GM18517 (cell line): ENCODE measurements around the gene MCOLN1.

ENCODE experiments used
- ATAC-seq: cut with Tn5 transposase; IDR thresholded peaks from one replicate; pipeline ENCODE4 v1.9.1; 2021; ENCODE audit warnings: mild to moderate bottlenecking, moderate library complexity; ENCODE audit not compliant: unreplicated experiment

MCOLN1 gene

GRCh38 chr19:7540761-7541474 is 18.5 kb downstream of the MCOLN1 start:
- no peak for ATAC-seq

GRCh38 chr19:7541475-7541824 is 19.0 kb downstream of the MCOLN1 start:
- no peak for ATAC-seq

GRCh38 chr19:7541828-7542443 is 19.5 kb downstream of the MCOLN1 start:
- ATAC-seq, result no peak

- ATAC-seq, result no peak
These were observed 20.3 kb downstream of the MCOLN1 start for GRCh38 chr19:7542556-7543348.

GRCh38 chr19:7544626-7545025 is 22.2 kb downstream of the MCOLN1 start:
- no peak for ATAC-seq

- no peak for ATAC-seq
These were observed 22.9 kb downstream of the MCOLN1 start for GRCh38 chr19:7545300-7545699.

GRCh38 chr19:7545904-7546303 is 23.5 kb downstream of the MCOLN1 start:
- no peak for ATAC-seq

- no peak for ATAC-seq
These were observed 24.7 kb downstream of the MCOLN1 start for GRCh38 chr19:7547159-7547558.

GRCh38 chr19:7549429-7550148 is 27.2 kb downstream of the MCOLN1 start:
- ATAC-seq, result no peak

GRCh38 chr19:7550169-7550770 is 27.8 kb downstream of the MCOLN1 start:
- no peak for ATAC-seq

- no peak for ATAC-seq
These were observed 28.8 kb downstream of the MCOLN1 start for GRCh38 chr19:7550987-7551761.

- no peak for ATAC-seq
These were observed 30.4 kb downstream of the MCOLN1 start for GRCh38 chr19:7552781-7553180.

- ATAC-seq, result no peak
These were observed 32.1 kb downstream of the MCOLN1 start for GRCh38 chr19:7554565-7554964.

GRCh38 chr19:7554990-7555864 is 32.8 kb downstream of the MCOLN1 start:
- no peak for ATAC-seq

GRCh38 chr19:7556696-7557315 is 34.4 kb downstream of the MCOLN1 start:
- no peak for ATAC-seq

- ATAC-seq, result no peak
These were observed 36.2 kb downstream of the MCOLN1 start for GRCh38 chr19:7558667-7559066.

- no peak for ATAC-seq
These were observed 36.7 kb downstream of the MCOLN1 start for GRCh38 chr19:7559102-7559501.

- no peak for ATAC-seq
These were observed 37.8 kb downstream of the MCOLN1 start for GRCh38 chr19:7560255-7560654.

GRCh38 chr19:7561325-7561724 is 38.9 kb downstream of the MCOLN1 start:
- ATAC-seq, result no peak
